HG03378 (cell line): ENCODE data around the gene CPT1C.

Experiments
- ATAC-seq: cut with Tn5 transposase; IDR thresholded peaks from one replicate; pipeline ENCODE4 v1.9.1; 2021; ENCODE audit warnings: mild to moderate bottlenecking, moderate library complexity; ENCODE audit not compliant: unreplicated experiment

Gene CPT1C

DNA sequence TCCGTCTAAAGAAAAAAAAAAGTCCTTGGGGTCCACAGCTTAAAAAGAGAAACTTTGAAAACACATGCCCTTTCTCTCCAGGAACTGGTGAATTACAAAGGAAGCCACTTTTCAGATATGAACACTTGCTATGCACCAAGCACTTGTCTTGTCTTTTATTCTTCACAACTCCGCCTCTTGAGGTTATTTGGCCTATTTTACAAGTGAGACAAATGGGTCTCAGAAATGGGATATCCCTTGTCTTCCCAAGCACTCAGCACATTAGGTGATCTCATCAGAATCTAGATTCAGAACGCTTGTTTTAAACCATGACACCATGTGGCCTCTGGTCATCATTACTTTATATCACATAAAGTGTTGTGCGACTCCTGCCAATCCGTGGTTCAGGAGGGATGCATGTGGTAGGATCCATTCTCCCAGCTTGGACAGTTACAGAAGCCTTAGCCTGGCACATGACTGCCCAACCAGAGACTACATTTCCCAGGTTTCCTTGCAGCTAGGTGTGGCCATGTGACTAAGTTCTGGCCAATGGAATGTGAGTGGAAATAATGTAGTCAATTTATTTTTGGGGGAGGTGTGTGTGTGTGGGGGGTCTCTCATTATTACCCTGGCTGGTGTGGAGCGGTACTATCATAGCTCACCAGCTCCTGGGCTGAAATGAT is 58.3 kb downstream of the CPT1C start:
- ATAC-seq = no peak

DNA sequence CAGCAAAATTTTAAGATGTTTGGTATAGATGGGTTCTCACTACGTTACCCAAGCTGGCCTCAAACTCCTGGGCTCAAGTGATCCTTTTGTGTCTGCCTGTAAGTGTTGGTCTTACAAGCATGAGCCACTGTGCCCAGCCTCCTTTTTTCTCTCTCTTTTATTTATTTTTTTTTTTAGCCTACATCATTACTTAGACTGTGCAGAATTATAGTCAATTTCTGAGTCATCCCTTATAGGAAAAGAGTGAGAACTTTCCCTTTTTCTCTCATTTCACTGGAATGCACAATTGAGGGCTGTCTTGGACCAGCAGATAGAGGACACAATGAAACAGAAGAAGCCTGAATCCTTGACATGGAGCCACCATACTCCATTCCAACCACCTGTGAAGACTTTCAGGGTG is 58.9 kb downstream of the CPT1C start:
- ATAC-seq = no peak

DNA sequence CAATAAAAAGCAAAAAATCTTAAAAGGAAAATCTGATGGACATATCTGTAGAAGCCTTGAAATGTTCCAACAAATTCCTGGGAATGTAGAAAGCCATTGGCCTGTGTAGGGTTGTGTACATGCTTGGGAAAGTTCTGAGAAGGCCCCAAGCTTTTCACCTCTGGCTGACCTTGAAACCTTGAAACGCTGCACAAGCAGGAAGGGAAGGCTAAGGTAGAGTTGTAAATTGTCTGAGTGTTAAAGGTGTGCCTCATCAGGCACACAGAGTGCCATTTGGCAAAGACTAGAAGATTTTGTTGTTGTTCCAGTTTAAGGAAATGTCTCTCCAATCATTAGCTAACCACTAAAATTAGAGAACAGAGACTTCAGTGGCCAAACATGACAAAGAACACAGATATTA is 61.8 kb downstream of the CPT1C start:
- ATAC-seq = no peak

DNA sequence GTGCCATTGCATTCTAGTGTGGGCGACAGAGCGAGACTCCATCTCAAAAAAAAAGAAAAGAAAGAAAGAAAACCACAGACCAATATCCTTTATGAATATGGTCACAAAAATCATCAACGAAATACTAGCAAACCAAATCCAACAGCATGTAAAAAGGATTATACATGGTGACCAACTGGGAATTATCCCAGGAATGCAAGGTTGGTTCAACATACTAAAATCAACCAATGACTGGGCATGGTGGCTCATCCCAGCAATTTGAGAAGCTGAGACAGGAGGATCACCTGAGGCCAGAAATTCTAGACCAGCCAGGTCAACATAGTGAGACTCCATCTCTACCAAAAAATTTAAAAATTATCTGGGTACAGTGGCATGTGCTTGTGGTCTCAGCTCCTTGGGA is 65.0 kb downstream of the CPT1C start:
- no peak for ATAC-seq

DNA sequence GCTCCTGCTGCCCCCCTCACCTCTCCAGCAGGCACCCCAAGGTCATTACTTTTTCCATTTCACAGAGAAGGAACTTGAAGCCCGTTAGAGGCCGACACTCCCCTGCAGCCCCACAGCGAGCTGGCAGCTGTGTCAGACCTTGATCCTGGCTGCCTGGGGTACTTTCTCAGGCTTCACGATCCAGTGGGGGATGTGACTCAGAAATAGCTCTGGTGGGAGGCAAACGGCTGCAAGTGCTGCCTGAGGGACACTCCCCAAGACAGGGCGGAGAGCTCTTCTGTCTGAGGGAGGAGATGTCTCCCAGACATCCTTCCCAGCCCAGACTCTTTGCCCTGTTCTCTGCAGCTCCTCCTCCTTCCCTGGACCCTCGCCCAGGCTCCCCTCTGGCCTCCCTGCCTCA is 67.4 kb downstream of the CPT1C start:
- no peak for ATAC-seq

DNA sequence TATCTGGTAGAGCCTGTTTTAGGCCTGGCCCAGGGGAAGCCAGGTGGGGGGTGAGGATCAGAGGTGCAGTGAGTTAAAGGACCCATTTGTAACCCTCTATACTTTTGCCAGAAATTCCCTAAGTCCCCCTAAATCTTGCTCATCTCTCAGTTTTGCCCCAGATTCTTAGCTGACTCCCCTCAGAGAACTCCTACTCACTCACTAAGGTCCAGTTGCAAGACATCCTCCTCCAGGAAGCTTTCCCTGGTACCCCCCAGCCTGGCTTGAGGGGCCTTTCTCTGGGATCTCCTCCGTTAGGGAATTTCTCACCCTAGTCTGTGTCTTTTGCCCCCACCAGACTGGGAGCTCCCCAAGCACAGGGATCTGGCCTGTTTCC is 70.3 kb downstream of the CPT1C start:
- ATAC-seq = no peak

DNA sequence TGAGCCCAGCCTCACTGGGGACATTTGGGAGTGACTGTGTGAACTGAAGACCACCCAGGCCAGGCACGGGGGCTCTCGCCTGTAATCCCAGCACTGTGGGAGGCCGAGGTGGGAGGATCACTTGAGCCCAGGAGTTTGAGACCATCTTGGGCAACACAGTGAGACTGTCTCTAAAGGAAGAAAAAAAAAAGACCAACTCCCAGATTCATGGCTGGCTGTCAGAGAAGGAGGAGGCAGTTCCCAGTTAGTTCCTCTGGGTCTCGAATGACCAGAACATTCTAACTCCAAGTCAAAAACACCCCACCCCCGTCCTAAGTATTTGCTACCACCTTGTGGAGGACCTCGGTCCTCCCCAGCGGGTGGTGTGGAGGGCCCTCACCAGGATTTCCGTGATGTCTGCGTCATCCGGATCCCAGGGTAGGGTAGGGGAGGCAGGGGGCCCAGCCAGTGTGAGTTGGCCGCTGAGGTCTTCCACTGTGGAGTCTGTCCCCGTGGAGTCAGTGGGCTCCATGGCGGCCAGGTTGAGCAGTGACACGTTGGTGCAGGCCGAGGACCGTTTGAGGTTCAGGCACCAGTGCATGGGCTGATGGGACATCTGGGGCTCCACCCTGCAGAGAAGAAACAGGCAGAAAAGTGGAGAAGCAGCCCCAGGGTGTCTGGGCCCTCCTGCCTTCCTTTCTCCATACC is 70.9 kb downstream of the CPT1C start:
- ATAC-seq = no peak

DNA sequence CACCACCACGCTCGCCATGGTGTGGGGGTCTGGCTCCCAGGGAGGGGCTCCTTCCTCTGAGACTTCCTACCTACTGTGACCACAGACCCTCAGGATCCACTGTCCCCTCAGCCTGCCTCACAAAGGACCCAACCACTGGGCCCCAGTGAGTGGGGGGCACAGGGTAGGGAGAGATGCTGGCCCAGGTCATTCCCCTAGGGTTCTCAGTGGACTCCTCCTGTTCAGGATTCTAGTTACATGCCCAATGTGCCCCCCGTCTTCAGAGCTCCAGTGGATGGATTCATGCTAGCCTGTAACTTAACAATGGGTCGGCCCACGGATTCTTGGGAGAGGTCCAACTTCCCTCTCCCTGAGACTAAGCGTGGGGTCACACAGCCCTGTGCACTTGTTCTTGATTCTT is 72.3 kb downstream of the CPT1C start, which contains the start of gene TSKS:
Gene TSKS (minus strand): TSS at position 77 of the 400 bp plus-strand sequence. CDS start 59 bp downstream, at position 18.
- no peak for ATAC-seq
